Neural cell (in vitro differentiated cells): Measurements from ENCODE around the gene PREP. TPM values are rescaled to one million over a fixed set of nuclear protein-coding genes. Genes with fewer than 3 reads are reported as not detected.

Experiments used
- H2AFZ ChIP-seq: fragments of 200-600, 300-800 bp; sonication (generic), shearing (Covaris generic); 2 replicates; pipeline ENCODE4 v1.6.0; 2014; ENCODE audit warnings: low read depth, mild to moderate bottlenecking, antibody characterized with exemption, low read length, moderate library complexity
- H3F3A ChIP-seq: fragments of 200-600 bp; shearing (Covaris generic); 2 replicates; pipeline ENCODE4 v1.6.1; 2016; ENCODE audit warnings: mild to moderate bottlenecking, moderate library complexity, mixed read lengths, antibody characterized with exemption, low read length; ENCODE audit not compliant: insufficient read depth, poor library complexity, severe bottlenecking
- H3K27ac ChIP-seq: fragments of 200-600, 300-800 bp; sonication (generic), shearing (Covaris generic); 2 replicates; pipeline ENCODE4 v1.5.1; 2014; ENCODE audit warnings: mild to moderate bottlenecking, low read length, moderate library complexity
- H3K27me3 ChIP-seq: fragments of 300-800, 200-600 bp; sonication (generic), shearing (Covaris generic); 2 replicates; pipeline ENCODE4 v1.6.0; 2014; ENCODE audit warnings: mild to moderate bottlenecking, low read depth, low read length, moderate library complexity; ENCODE audit not compliant: insufficient read depth
- H3K36me3 ChIP-seq: fragments of 300-800, 200-600 bp; sonication (generic), shearing (Covaris generic); 2 replicates; pipeline ENCODE4 v1.5.1; 2014; ENCODE audit warnings: mild to moderate bottlenecking, antibody characterized with exemption, low read length, moderate library complexity; ENCODE audit not compliant: insufficient read depth
- H3K4me2 ChIP-seq: fragments of 300-800, 200-600 bp; sonication (generic), shearing (Covaris generic); 2 replicates; pipeline ENCODE4 v1.6.0; 2014; ENCODE audit warnings: mild to moderate bottlenecking, low read length
- H3K4me3 ChIP-seq: fragments of 300-800, 200-600 bp; sonication (generic), shearing (Covaris generic); 2 replicates; pipeline ENCODE4 v1.5.1; 2014; ENCODE audit warnings: mild to moderate bottlenecking, low read length, moderate library complexity
- H3K79me2 ChIP-seq: fragments of 200-600 bp; shearing (Covaris generic); replicated peaks from 2 replicates; pipeline ENCODE4 v1.6.0; 2014; ENCODE audit warnings: mild to moderate bottlenecking, low read length, moderate library complexity; ENCODE audit not compliant: insufficient read depth
- H3K9ac ChIP-seq: fragments of 300-800, 200-600 bp; sonication (generic), shearing (Covaris generic); 2 replicates; pipeline ENCODE4 v1.6.1; 2016; ENCODE audit warnings: mild to moderate bottlenecking, low read length, mixed read lengths
- H3K9me2 ChIP-seq: fragments of 200-600 bp; shearing (Covaris generic); 2 replicates; pipeline ENCODE4 v1.6.1; 2016; ENCODE audit warnings: mild to moderate bottlenecking, low read length, mixed read lengths; ENCODE audit not compliant: insufficient read depth
- H3K9me3 ChIP-seq: fragments of 200-600, 300-800 bp; sonication (generic), shearing (Covaris generic); 2 replicates; pipeline ENCODE4 v1.6.1; 2016; ENCODE audit warnings: mild to moderate bottlenecking, mixed run types, low read length, moderate library complexity, mixed read lengths
- H4K20me1 ChIP-seq: fragments of 200-600 bp; shearing (Covaris generic); 2 replicates; pipeline ENCODE4 v1.6.1; 2016; ENCODE audit warnings: mild to moderate bottlenecking, mixed run types; ENCODE audit not compliant: insufficient read depth
- CTCF ChIP-seq: fragments of 450-650 bp; IDR thresholded peaks from 2 replicates; pipeline ENCODE4 v1.5.1; 2014; ENCODE audit warnings: antibody characterized with exemption, mild to moderate bottlenecking, moderate library complexity; ENCODE audit not compliant: poor library complexity, severe bottlenecking
- EP300 ChIP-seq: fragments of 450-650 bp; conservative IDR thresholded peaks from 2 replicates; pipeline ENCODE4 v1.6.1; 2014; ENCODE audit warnings: antibody characterized with exemption, mild to moderate bottlenecking, moderate library complexity; ENCODE audit not compliant: poor library complexity, severe bottlenecking
- EZH2 ChIP-seq: fragments of 200-600, 300-800 bp; shearing (Covaris generic), sonication (generic); IDR thresholded peaks from 2 replicates; pipeline ENCODE4 v1.6.1; 2014; ENCODE audit warnings: antibody characterized with exemption, low read length, borderline replicate concordance, mild to moderate bottlenecking; ENCODE audit not compliant: insufficient read depth, poor library complexity, severe bottlenecking
- MXI1 ChIP-seq: fragments of 450-650 bp; conservative IDR thresholded peaks from 2 replicates; pipeline ENCODE4 v1.6.1; 2014; ENCODE audit warnings: antibody characterized with exemption, mild to moderate bottlenecking; ENCODE audit not compliant: poor library complexity, severe bottlenecking
- POLR2AphosphoS5 ChIP-seq: IDR thresholded peaks from 2 replicates; pipeline ENCODE4 v1.6.1; 2012
- RAD21 ChIP-seq: fragments of 450-650 bp; conservative IDR thresholded peaks from 2 replicates; pipeline ENCODE4 v1.6.1; 2014; ENCODE audit warnings: antibody characterized with exemption, mild to moderate bottlenecking, moderate library complexity
- SMC3 ChIP-seq: fragments of 450-650 bp; conservative IDR thresholded peaks from 2 replicates; pipeline ENCODE4 v1.6.1; 2014; ENCODE audit warnings: antibody characterized with exemption, mild to moderate bottlenecking, moderate library complexity; ENCODE audit not compliant: poor library complexity
- TAF1 ChIP-seq: IDR thresholded peaks from 2 replicates; pipeline ENCODE4 v1.6.1; 2012; ENCODE audit warnings: low read depth
- polyA plus RNA-seq: library from polyadenylated mRNA; depleted of rRNA; stranded (reverse); fragments of >200 nt; gene quantifications from 2 replicates; pipeline ENCODE4 v1.2.3, GENCODE V29; 2014
- TF ChIP-seq, protein P1 (sequence below): IDR thresholded peaks from 2 replicates; pipeline ENCODE4 v1.6.1; 2012; ENCODE audit warnings: borderline replicate concordance

Gene PREP
- polyA plus RNA-seq, 1 donor from 2014 or later = 24.5 TPM

- Histone ChIP-seq H4K20me1 (no peaks in the 10 kb centered on the region), H3K9me3 (no peaks in the 10 kb centered on the region), H2AFZ (no peak overlapping the region), H3K79me2 (no peaks in the 10 kb centered on the region), H3K4me2 (no peak overlapping the region), H3F3A (no peaks in the 10 kb centered on the region), H3K36me3 (no peaks in the 10 kb centered on the region), H3K9ac (no peak overlapping the region), H3K27ac (no peak overlapping the region), H3K4me3 (no peak overlapping the region), H3K9me2 (no peaks in the 10 kb centered on the region), H3K27me3 (no peaks in the 10 kb centered on the region)
- TF ChIP-seq EZH2 = no peak
- TF ChIP-seq CTCF = no peak
- TF ChIP-seq EP300 = no peak
- no peak for TF ChIP-seq POLR2AphosphoS5
- TF ChIP-seq, protein P1, sequence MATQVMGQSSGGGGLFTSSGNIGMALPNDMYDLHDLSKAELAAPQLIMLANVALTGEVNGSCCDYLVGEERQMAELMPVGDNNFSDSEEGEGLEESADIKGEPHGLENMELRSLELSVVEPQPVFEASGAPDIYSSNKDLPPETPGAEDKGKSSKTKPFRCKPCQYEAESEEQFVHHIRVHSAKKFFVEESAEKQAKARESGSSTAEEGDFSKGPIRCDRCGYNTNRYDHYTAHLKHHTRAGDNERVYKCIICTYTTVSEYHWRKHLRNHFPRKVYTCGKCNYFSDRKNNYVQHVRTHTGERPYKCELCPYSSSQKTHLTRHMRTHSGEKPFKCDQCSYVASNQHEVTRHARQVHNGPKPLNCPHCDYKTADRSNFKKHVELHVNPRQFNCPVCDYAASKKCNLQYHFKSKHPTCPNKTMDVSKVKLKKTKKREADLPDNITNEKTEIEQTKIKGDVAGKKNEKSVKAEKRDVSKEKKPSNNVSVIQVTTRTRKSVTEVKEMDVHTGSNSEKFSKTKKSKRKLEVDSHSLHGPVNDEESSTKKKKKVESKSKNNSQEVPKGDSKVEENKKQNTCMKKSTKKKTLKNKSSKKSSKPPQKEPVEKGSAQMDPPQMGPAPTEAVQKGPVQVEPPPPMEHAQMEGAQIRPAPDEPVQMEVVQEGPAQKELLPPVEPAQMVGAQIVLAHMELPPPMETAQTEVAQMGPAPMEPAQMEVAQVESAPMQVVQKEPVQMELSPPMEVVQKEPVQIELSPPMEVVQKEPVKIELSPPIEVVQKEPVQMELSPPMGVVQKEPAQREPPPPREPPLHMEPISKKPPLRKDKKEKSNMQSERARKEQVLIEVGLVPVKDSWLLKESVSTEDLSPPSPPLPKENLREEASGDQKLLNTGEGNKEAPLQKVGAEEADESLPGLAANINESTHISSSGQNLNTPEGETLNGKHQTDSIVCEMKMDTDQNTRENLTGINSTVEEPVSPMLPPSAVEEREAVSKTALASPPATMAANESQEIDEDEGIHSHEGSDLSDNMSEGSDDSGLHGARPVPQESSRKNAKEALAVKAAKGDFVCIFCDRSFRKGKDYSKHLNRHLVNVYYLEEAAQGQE = no peak
Observed at GRCh38 chr6:105250533-105250932, 152.3 kb downstream of the PREP start.

DNA sequence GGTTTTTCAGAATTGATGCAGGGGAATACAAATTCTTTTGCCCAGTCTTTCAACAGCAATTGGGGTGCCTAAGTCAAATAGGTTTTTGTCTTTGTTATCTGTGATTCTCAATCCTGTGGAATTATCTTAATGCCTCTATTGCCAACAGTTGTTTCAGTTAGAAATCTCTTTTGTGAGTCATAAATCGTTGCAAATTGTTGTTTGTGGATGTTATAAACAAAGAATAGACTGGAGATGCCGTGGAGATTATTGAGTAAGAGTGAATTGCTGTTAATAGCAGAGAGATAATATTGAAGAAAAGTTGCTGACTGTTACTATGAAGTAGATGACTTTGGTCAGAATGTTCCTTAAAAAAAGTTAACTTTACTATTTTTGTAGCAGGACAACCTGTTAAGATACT lies 159.4 kb downstream of the PREP start:
- H3K36me3 ChIP-seq = no peaks in the 10 kb centered on the region
- H3K9ac ChIP-seq = no peak overlapping the region
- H3K27me3 ChIP-seq = no peaks in the 10 kb centered on the region
- H2AFZ ChIP-seq = no peak overlapping the region
- no peak overlapping the region for H3K27ac ChIP-seq
- H3K9me3 ChIP-seq = no peaks in the 10 kb centered on the region
- no peak overlapping the region for H3K4me2 ChIP-seq
- no peaks in the 10 kb centered on the region for H4K20me1 ChIP-seq
- no peaks in the 10 kb centered on the region for H3F3A ChIP-seq
- H3K4me3 ChIP-seq = no peak overlapping the region
- no peaks in the 10 kb centered on the region for H3K79me2 ChIP-seq
- no peaks in the 10 kb centered on the region for H3K9me2 ChIP-seq
- no peak for TF ChIP-seq MXI1
- no peak for TF ChIP-seq EP300
- no peak for TF ChIP-seq CTCF
- no peak for TF ChIP-seq POLR2AphosphoS5
- TF ChIP-seq TAF1 = no peak
- TF ChIP-seq EZH2 = no peak
- no peak for TF ChIP-seq RAD21
- no peak for TF ChIP-seq SMC3
- TF ChIP-seq, protein P1 = no peak
